ENCODE data around the gene NME9.

The NME9 gene

DNA sequence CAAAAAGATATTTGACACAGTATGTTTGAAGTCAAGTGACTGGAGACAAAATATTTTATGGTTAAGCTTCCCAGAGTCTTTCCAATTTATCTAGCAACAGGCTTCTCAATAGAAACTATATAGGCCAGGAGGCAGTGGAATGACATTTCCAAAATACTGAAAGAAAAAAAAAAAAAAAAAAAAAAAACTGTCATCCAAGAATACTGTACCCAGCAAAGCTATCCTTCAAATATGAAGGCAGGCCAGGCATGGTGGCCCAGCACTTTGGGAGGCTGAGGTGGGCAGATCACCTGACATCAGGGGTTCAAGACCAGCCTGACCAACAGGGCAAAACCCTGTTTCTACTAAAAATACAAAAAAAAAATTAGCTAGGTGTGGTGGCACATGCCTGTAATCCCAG, 20.9 kb downstream of the NME9 start:
- Histone ChIP-seq H3K9me3 (replicated peaks in 1 of 2; ENCODE audit: control insufficient read depth in 2 of 2, insufficient read depth in 1 of 2, low read depth in 1 of 2, low read length in 2 of 2) (peaks cover 4 to 7% of the 10 kb centered on the region in 2 donors), H3K14ac (ENCODE audit: low read length) (no peak overlapping the region), H3K4me3 (ENCODE audit: low read length in 2 of 2) (no peak overlapping the region), H2BK12ac (ENCODE audit: low read length) (no peak overlapping the region), H3K4ac (ENCODE audit: low read length) (no peak overlapping the region), H3K4me2 (ENCODE audit: insufficient read depth, low read length, poor library complexity, severe bottlenecking) (no peak overlapping the region), H3K23ac (ENCODE audit: low read depth, low read length, poor library complexity) (no peak overlapping the region), H3K27ac (replicated peaks; ENCODE audit: low read length) (no peak overlapping the region), H3K4me1 (ENCODE audit: control insufficient read depth in 2 of 2, insufficient read depth in 1 of 2, low read depth in 1 of 2, low read length in 2 of 2) (no peaks in the 10 kb centered on the region), H4K8ac (ENCODE audit: low read depth, low read length) (no peak overlapping the region), H3K36me3 (replicated peaks in 1 of 2; ENCODE audit: control insufficient read depth in 2 of 2, insufficient read depth in 2 of 2, low read length in 2 of 2) (no peaks in the 10 kb centered on the region), H2BK120ac (ENCODE audit: low read depth, low read length) (no peak overlapping the region), H4K91ac (ENCODE audit: low read depth, low read length, poor library complexity) (no peak overlapping the region), H2AK5ac (ENCODE audit: low read depth, low read length) (no peak overlapping the region), H3K18ac (ENCODE audit: low read length) (no peak overlapping the region), H3K79me1 (ENCODE audit: low read depth, low read length) (no peaks in the 10 kb centered on the region), H2BK5ac (ENCODE audit: low read length) (no peak overlapping the region), H2AFZ (ENCODE audit: low read length) (no peak overlapping the region), H3K9ac (ENCODE audit: low read depth, low read length, poor library complexity) (no peak overlapping the region), H3K27me3 (ENCODE audit: control insufficient read depth in 3 of 3, insufficient read depth in 3 of 3, low read depth in 1 of 3, low read length in 3 of 3) (peaks cover 0 to 8% (median 0%) of the 10 kb centered on the region in 3 experiments), H2BK15ac (ENCODE audit: low read length) (no peak overlapping the region)
- DNase-seq (ENCODE audit: low spot score): no peak

DNA sequence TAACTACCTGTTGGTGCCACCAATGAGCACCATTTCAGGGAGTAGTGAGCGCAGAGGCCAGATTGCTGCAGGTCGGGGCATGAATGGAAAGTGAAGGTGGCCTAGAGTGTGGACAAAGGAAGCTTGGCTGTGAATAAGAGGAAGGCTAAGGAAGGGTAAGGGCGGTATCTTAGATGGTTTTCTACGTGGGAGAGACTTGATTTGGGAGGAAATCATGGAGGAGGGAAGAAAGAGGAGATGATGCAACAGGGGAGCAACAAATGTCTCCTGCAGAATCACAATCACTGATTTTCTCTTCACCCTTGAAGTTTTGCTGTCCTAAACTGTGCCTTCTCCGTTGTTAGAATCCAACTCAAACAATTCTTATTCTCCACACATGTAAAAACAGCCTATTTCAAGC, 21.8 kb downstream of the NME9 start:
- Histone ChIP-seq H3K4me3 (ENCODE audit: low read length in 2 of 2) (no peak overlapping the region), H2BK120ac (ENCODE audit: low read depth, low read length) (no peak overlapping the region), H3K18ac (ENCODE audit: low read length) (no peak overlapping the region), H2AFZ (ENCODE audit: low read length) (no peak overlapping the region), H4K8ac (ENCODE audit: low read depth, low read length) (no peak overlapping the region), H3K27ac (replicated peaks; ENCODE audit: low read length) (no peak overlapping the region), H3K4me1 (ENCODE audit: control insufficient read depth in 2 of 2, insufficient read depth in 1 of 2, low read depth in 1 of 2, low read length in 2 of 2) (no peaks in the 10 kb centered on the region), H3K9ac (ENCODE audit: low read depth, low read length, poor library complexity) (no peak overlapping the region), H3K4ac (ENCODE audit: low read length) (no peak overlapping the region), H3K9me3 (replicated peaks in 1 of 2; ENCODE audit: control insufficient read depth in 2 of 2, insufficient read depth in 1 of 2, low read depth in 1 of 2, low read length in 2 of 2) (peaks cover 4 to 7% of the 10 kb centered on the region in 2 donors), H3K4me2 (ENCODE audit: insufficient read depth, low read length, poor library complexity, severe bottlenecking) (no peak overlapping the region), H3K27me3 (ENCODE audit: control insufficient read depth in 3 of 3, insufficient read depth in 3 of 3, low read depth in 1 of 3, low read length in 3 of 3) (peaks cover 0 to 8% (median 0%) of the 10 kb centered on the region in 3 experiments), H2BK15ac (ENCODE audit: low read length) (no peak overlapping the region), H2AK5ac (ENCODE audit: low read depth, low read length) (no peak overlapping the region), H4K91ac (ENCODE audit: low read depth, low read length, poor library complexity) (no peak overlapping the region), H3K14ac (ENCODE audit: low read length) (no peak overlapping the region), H3K23ac (ENCODE audit: low read depth, low read length, poor library complexity) (no peak overlapping the region), H2BK12ac (ENCODE audit: low read length) (no peak overlapping the region), H2BK5ac (ENCODE audit: low read length) (no peak overlapping the region), H3K36me3 (replicated peaks in 1 of 2; ENCODE audit: control insufficient read depth in 2 of 2, insufficient read depth in 2 of 2, low read length in 2 of 2) (no peaks in the 10 kb centered on the region), H3K79me1 (ENCODE audit: low read depth, low read length) (no peaks in the 10 kb centered on the region)
- no peak for DNase-seq (ENCODE audit: low spot score)
- no CpG with 5 or more reads among the region's 5 CpGs for WGBS, 2 donors (ENCODE audit: extremely low coverage in 2 of 2, insufficient read length in 2 of 2, insufficient replicate concordance in 1 of 2)

DNA sequence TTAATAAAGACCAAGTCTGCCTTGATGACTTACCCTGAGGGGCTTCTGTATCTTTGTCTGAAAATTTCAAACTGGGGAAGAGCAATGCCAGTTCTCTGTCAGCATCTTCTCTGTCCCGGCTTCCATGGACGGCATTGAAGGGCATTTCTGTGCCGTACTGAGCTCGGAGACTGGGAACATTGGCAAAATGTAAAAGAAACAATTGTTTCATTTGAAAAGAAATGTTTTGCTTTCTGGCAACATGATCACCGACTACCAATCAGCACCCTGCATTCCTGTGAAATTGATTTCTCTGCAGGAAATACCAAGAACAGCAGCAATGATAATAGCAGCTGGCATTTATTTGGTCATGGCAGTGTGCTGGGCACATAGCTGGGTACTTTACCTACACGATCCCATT, 26.2 kb downstream of the NME9 start:
- Histone ChIP-seq H3K4me1 (ENCODE audit: control insufficient read depth in 2 of 2, insufficient read depth in 1 of 2, low read depth in 1 of 2, low read length in 2 of 2) (no peaks in the 10 kb centered on the region), H3K27me3 (ENCODE audit: control insufficient read depth in 3 of 3, insufficient read depth in 3 of 3, low read depth in 1 of 3, low read length in 3 of 3) (no peaks in the 10 kb centered on the region), H3K36me3 (replicated peaks in 1 of 2; ENCODE audit: control insufficient read depth in 2 of 2, insufficient read depth in 2 of 2, low read length in 2 of 2) (peaks cover 9 to 12% of the 10 kb centered on the region in 2 donors), H2AFZ (ENCODE audit: low read length) (no peak overlapping the region), H3K9ac (ENCODE audit: low read depth, low read length, poor library complexity) (no peak overlapping the region), H4K91ac (ENCODE audit: low read depth, low read length, poor library complexity) (no peak overlapping the region), H2BK120ac (ENCODE audit: low read depth, low read length) (no peak overlapping the region), H3K14ac (ENCODE audit: low read length) (no peak overlapping the region), H3K4me2 (ENCODE audit: insufficient read depth, low read length, poor library complexity, severe bottlenecking) (no peak overlapping the region), H2AK5ac (ENCODE audit: low read depth, low read length) (no peak overlapping the region), H3K18ac (ENCODE audit: low read length) (no peak overlapping the region), H3K27ac (replicated peaks; ENCODE audit: low read length) (no peak overlapping the region), H4K8ac (ENCODE audit: low read depth, low read length) (no peak overlapping the region), H3K23ac (ENCODE audit: low read depth, low read length, poor library complexity) (no peak overlapping the region), H3K4ac (ENCODE audit: low read length) (no peak overlapping the region), H2BK5ac (ENCODE audit: low read length) (no peak overlapping the region), H2BK12ac (ENCODE audit: low read length) (no peak overlapping the region), H3K9me3 (replicated peaks in 1 of 2; ENCODE audit: control insufficient read depth in 2 of 2, insufficient read depth in 1 of 2, low read depth in 1 of 2, low read length in 2 of 2) (peaks cover 6 to 7% of the 10 kb centered on the region in 2 donors), H2BK15ac (ENCODE audit: low read length) (no peak overlapping the region), H3K4me3 (ENCODE audit: low read length in 2 of 2) (no peak overlapping the region), H3K79me1 (ENCODE audit: low read depth, low read length) (no peaks in the 10 kb centered on the region)
- WGBS, 2 donors (ENCODE audit: extremely low coverage in 2 of 2, insufficient read length in 2 of 2, insufficient replicate concordance in 1 of 2): no CpG with 5 or more reads among the region's 6 CpGs
- DNase-seq (ENCODE audit: low spot score): no peak

DNA sequence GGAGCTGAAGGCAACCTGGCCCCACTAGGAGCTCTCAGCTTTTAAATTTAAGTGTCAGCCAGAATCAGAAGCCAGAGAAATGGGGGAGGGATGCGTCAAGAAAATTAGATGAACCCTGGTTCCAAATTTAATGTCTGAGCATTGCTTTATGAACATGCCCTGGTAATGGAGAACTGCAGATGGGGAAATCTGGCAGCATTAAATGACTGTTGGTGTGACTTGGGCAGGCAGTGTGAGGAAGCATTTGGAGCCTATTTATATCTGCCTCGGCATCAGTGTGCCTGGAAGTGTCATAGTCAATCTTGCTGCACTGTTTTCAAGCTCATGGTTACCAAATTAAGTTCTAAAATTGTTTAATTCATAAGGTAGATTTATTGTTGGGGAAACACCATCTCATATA, 29.0 kb downstream of the NME9 start:
- Histone ChIP-seq H2BK5ac (ENCODE audit: low read length) (no peak overlapping the region), H4K8ac (ENCODE audit: low read depth, low read length) (no peak overlapping the region), H3K9ac (ENCODE audit: low read depth, low read length, poor library complexity) (no peak overlapping the region), H2AFZ (ENCODE audit: low read length) (no peak overlapping the region), H3K14ac (ENCODE audit: low read length) (no peak overlapping the region), H3K27me3 (ENCODE audit: control insufficient read depth in 3 of 3, insufficient read depth in 3 of 3, low read depth in 1 of 3, low read length in 3 of 3) (no peaks in the 10 kb centered on the region), H2BK12ac (ENCODE audit: low read length) (no peak overlapping the region), H3K4ac (ENCODE audit: low read length) (no peak overlapping the region), H3K18ac (ENCODE audit: low read length) (no peak overlapping the region), H3K27ac (replicated peaks; ENCODE audit: low read length) (no peak overlapping the region), H3K36me3 (replicated peaks in 1 of 2; ENCODE audit: control insufficient read depth in 2 of 2, insufficient read depth in 2 of 2, low read length in 2 of 2) (peaks cover 13 to 40% of the 10 kb centered on the region in 2 donors), H2BK120ac (ENCODE audit: low read depth, low read length) (no peak overlapping the region), H3K23ac (ENCODE audit: low read depth, low read length, poor library complexity) (no peak overlapping the region), H2AK5ac (ENCODE audit: low read depth, low read length) (no peak overlapping the region), H3K9me3 (replicated peaks in 1 of 2; ENCODE audit: control insufficient read depth in 2 of 2, insufficient read depth in 1 of 2, low read depth in 1 of 2, low read length in 2 of 2) (peaks cover 0 to 2% of the 10 kb centered on the region in 2 donors), H3K4me1 (ENCODE audit: control insufficient read depth in 2 of 2, insufficient read depth in 1 of 2, low read depth in 1 of 2, low read length in 2 of 2) (no peaks in the 10 kb centered on the region), H2BK15ac (ENCODE audit: low read length) (no peak overlapping the region), H3K4me2 (ENCODE audit: insufficient read depth, low read length, poor library complexity, severe bottlenecking) (no peak overlapping the region), H3K79me1 (ENCODE audit: low read depth, low read length) (no peaks in the 10 kb centered on the region), H4K91ac (ENCODE audit: low read depth, low read length, poor library complexity) (no peak overlapping the region), H3K4me3 (ENCODE audit: low read length in 2 of 2) (no peak overlapping the region)
- WGBS, 2 donors (ENCODE audit: extremely low coverage in 2 of 2, insufficient read length in 2 of 2, insufficient replicate concordance in 1 of 2): no CpG with 5 or more reads among the region's 2 CpGs
- no peak for DNase-seq (ENCODE audit: low spot score)

Measured in neuronal stem cell (in vitro differentiated cells).